Vagina (tissue), 2 donors: ENCODE measurements around the gene TNPO3. TPM values are rescaled to one million over a fixed set of nuclear protein-coding genes. Genes with fewer than 3 reads are reported as not detected.

Experiments used
- DNase-seq, 2 donors: peaks; one replicate each; pipeline ENCODE4 v3.0.0-alpha.2; 2017; ENCODE audit errors: extremely low spot score in 2 of 2
- H3K27ac ChIP-seq: fragments of 200-600 bp; sonication (generic); one replicate; pipeline ENCODE4 v1.5.1; 2019
- H3K27me3 ChIP-seq: fragments of 200-600 bp; sonication (generic); one replicate; pipeline ENCODE4 v1.5.1; 2019
- H3K36me3 ChIP-seq, 2 donors: fragments of 200-600 bp; sonication (generic); one replicate each; pipeline ENCODE4 v1.5.1; 2017 to 2019
- H3K4me1 ChIP-seq: fragments of 200-600 bp; sonication (generic); one replicate; pipeline ENCODE4 v1.5.1; 2019
- H3K4me3 ChIP-seq, 2 donors: fragments of 200-600 bp; sonication (generic); 1 replicate in 1 of 2; 2 replicates in 1 of 2; pipeline ENCODE4 v1.5.1; 2016 to 2019
- H3K9me3 ChIP-seq: fragments of 200-600 bp; sonication (generic); one replicate; pipeline ENCODE4 v1.5.1; 2019
- CTCF ChIP-seq, 3 experiments: fragments of 450-650 bp in 2 of 3; fragments of 200-600 bp in 1 of 3; sonication (generic) in 1 of 3; IDR thresholded peaks; one replicate each; pipeline ENCODE4 v1.5.1; 2017 to 2019; ENCODE audit warnings: antibody characterized with exemption in 3 of 3, mild to moderate bottlenecking in 2 of 3, moderate library complexity in 2 of 3
- POLR2A ChIP-seq, 2 donors: fragments of 450-650 bp; IDR thresholded peaks; one replicate each; pipeline ENCODE4 v1.6.1; 2017; ENCODE audit warnings: antibody characterized with exemption in 2 of 2, mild to moderate bottlenecking in 2 of 2, moderate library complexity in 2 of 2
- POLR2AphosphoS5 ChIP-seq, 2 donors: sonication (generic); formaldehyde crosslinking; IDR thresholded peaks; one replicate each; pipeline ENCODE4 v1.9.0; 2017; ENCODE audit warnings: antibody characterized with exemption in 2 of 2, mild to moderate bottlenecking in 2 of 2, low read depth in 1 of 2; ENCODE audit not compliant: insufficient read depth in 1 of 2
- intact Hi-C: fragments of 100-400 bp; cut with DNase I; formaldehyde crosslinking; loops from one replicate; pipeline ENCODE4 v1.15.1; 2023
- total RNA-seq: library from RNA; depleted of rRNA; stranded (reverse); fragments of >200 nt; gene quantifications from one replicate; pipeline ENCODE4 v1.2.3, GENCODE V29; 2016

TNPO3 gene
- total RNA-seq, 1 donor from 2014 or later: 33.9 TPM

GRCh38 chr7:129076886-129077285, 22.0 kb upstream of the TNPO3 start:
- H3K4me1 ChIP-seq: no peaks in the 10 kb centered on the region
- no peak overlapping the region for H3K4me3 ChIP-seq
- H3K27ac ChIP-seq: no peak overlapping the region
- TF ChIP-seq CTCF (IDR thresholded peaks at IDR 0.05) (no peak), POLR2AphosphoS5 (IDR thresholded peaks at IDR 0.05; ENCODE audit: insufficient read depth in 1 of 2, low read depth in 1 of 2) (no peak), POLR2A (IDR thresholded peaks at IDR 0.05) (no peak)
- no peaks in the 10 kb centered on the region for H3K27me3 ChIP-seq
- no peaks in the 10 kb centered on the region for H3K36me3 ChIP-seq
- H3K9me3 ChIP-seq: no peaks in the 10 kb centered on the region
- DNase-seq: no peak
- intact Hi-C loops: no loop called here

- Histone ChIP-seq H3K27ac (no peak overlapping the region), H3K4me3 (no peak overlapping the region), H3K36me3 (no peaks in the 10 kb centered on the region), H3K9me3 (no peaks in the 10 kb centered on the region), H3K27me3 (no peaks in the 10 kb centered on the region), H3K4me1 (no peaks in the 10 kb centered on the region)
- intact Hi-C loops: no loop called here
- TF ChIP-seq CTCF (IDR thresholded peaks at IDR 0.05): no peak
- TF ChIP-seq POLR2A (IDR thresholded peaks at IDR 0.05): no peak
- TF ChIP-seq POLR2AphosphoS5 (IDR thresholded peaks at IDR 0.05; ENCODE audit: insufficient read depth in 1 of 2, low read depth in 1 of 2): no peak
- DNase-seq: no peak
Measured at GRCh38 chr7:129074994-129075393, 20.1 kb upstream of the TNPO3 start.

GRCh38 chr7:129074361-129074871, 19.5 kb upstream of the TNPO3 start:
- no peak for DNase-seq
- intact Hi-C loops: no loop called here
- no peaks in the 10 kb centered on the region for H3K4me1 ChIP-seq
- H3K4me3 ChIP-seq: no peak overlapping the region
- no peak for TF ChIP-seq POLR2AphosphoS5 (IDR thresholded peaks at IDR 0.05; ENCODE audit: insufficient read depth in 1 of 2, low read depth in 1 of 2)
- no peak for TF ChIP-seq CTCF (IDR thresholded peaks at IDR 0.05)
- no peak for TF ChIP-seq POLR2A (IDR thresholded peaks at IDR 0.05)
- no peaks in the 10 kb centered on the region for H3K9me3 ChIP-seq
- no peaks in the 10 kb centered on the region for H3K27me3 ChIP-seq
- H3K36me3 ChIP-seq: no peaks in the 10 kb centered on the region
- no peak overlapping the region for H3K27ac ChIP-seq

GRCh38 chr7:129073738-129074137, 18.8 kb upstream of the TNPO3 start:
- Histone ChIP-seq H3K27ac (no peak overlapping the region), H3K4me3 (no peak overlapping the region), H3K9me3 (no peaks in the 10 kb centered on the region), H3K4me1 (no peaks in the 10 kb centered on the region), H3K36me3 (no peaks in the 10 kb centered on the region), H3K27me3 (no peaks in the 10 kb centered on the region)
- intact Hi-C loops: no loop called here
- DNase-seq: no peak
- no peak for TF ChIP-seq CTCF (IDR thresholded peaks at IDR 0.05)

GRCh38 chr7:129073204-129073603, 18.3 kb upstream of the TNPO3 start:
- intact Hi-C loops: no loop called here
- Histone ChIP-seq H3K27ac (no peak overlapping the region), H3K27me3 (no peaks in the 10 kb centered on the region), H3K36me3 (no peaks in the 10 kb centered on the region), H3K4me3 (no peak overlapping the region), H3K4me1 (no peaks in the 10 kb centered on the region), H3K9me3 (no peaks in the 10 kb centered on the region)
- no peak for DNase-seq
- no peak for TF ChIP-seq CTCF (IDR thresholded peaks at IDR 0.05)
- TF ChIP-seq POLR2AphosphoS5 (IDR thresholded peaks at IDR 0.05; ENCODE audit: insufficient read depth in 1 of 2, low read depth in 1 of 2): no peak
